ENCODE data around the gene SDC3. TPM values are rescaled to one million over a fixed set of nuclear protein-coding genes. Genes with fewer than 3 reads are reported as not detected.

SDC3 gene
- total RNA-seq, 1 experiment from 2014 or later, result 15.0 TPM

GRCh38 chr1:30898031-30898815, 10.3 kb downstream of the SDC3 start:
- DNase-seq (ENCODE audit: low read depth), result no peak
- in situ Hi-C loops (cut with HindIII; ENCODE audit: low pct_unique_long_range_greater_than_20kb, low sequenced_read_pairs), result no loop called here

- in situ Hi-C loops (cut with HindIII; ENCODE audit: low pct_unique_long_range_greater_than_20kb, low sequenced_read_pairs), result no loop called here
Observed at GRCh38 chr1:30896905-30897304, 11.7 kb downstream of the SDC3 start.

GRCh38 chr1:30895944-30896660, 12.5 kb downstream of the SDC3 start:
- in situ Hi-C loops (cut with HindIII; ENCODE audit: low pct_unique_long_range_greater_than_20kb, low sequenced_read_pairs), result no loop called here
- no peak for DNase-seq (ENCODE audit: low read depth)

More at GRCh38 chr1:30896905-30897304, 11.7 kb downstream of the SDC3 start:
- no peak for DNase-seq (ENCODE audit: low read depth)

DNA sequence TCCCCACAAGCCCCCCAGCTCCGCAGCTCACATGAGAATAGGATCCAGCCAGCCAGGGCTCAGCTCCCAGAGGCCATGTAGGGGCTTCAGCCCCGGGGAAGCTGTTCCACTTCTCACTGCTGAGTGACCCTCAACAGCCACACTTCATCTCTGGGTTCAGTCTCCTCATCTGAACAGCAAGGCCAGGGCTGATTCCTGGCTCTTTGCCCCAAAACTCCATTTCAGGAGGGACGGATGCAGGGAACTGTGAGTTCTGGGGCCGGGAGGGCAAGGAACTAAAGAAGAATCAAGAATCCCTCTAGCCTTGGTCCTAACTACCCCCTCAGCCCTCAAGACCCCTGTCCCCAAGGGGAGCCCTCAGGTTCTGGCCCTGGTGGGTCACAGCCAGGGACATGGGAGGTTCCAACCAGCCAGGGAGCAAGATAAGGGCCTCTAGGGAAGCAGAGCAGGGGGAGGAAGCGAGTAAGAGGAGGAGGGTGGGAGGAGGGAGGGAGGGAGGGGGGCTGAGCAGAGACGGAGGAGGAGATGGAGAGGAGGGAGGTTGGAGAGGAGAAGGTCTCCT, 13.1 kb downstream of the SDC3 start:
- DNase-seq (ENCODE audit: low read depth), result no peak
- in situ Hi-C loops (cut with HindIII; ENCODE audit: low pct_unique_long_range_greater_than_20kb, low sequenced_read_pairs), result no loop called here

DNA sequence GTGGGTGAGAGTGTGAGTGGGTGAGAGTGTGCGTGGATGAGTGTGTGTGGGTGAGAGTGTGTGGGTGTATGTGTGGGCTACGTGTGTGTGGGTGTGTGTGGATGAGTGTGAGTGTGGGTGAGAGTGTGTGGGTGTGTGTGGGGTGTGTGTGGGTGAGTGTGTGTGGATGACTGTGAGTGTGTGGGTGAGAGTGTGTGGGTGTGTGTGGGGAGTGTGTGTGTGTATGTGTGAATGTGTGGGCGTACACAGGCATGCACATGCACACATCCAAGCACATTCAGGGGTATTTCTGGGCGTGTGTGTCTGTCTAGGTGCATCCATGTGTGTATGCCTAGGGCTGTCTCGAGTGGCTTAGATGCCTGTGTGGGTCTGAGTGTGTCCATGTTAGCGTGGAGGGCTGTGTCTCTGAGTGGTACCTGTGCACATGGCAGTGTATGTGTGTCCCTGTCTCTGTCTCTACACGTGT, 14.0 kb downstream of the SDC3 start:
- DNase-seq (ENCODE audit: low read depth), result no peak
- in situ Hi-C loops (cut with HindIII; ENCODE audit: low pct_unique_long_range_greater_than_20kb, low sequenced_read_pairs), result no loop called here

- in situ Hi-C loops (cut with HindIII; ENCODE audit: low pct_unique_long_range_greater_than_20kb, low sequenced_read_pairs), result no loop called here
- no peak for DNase-seq (ENCODE audit: low read depth)
Observed at GRCh38 chr1:30893776-30894507, 14.6 kb downstream of the SDC3 start.

GRCh38 chr1:30892671-30893073, 15.9 kb downstream of the SDC3 start:
- in situ Hi-C loops (cut with HindIII; ENCODE audit: low pct_unique_long_range_greater_than_20kb, low sequenced_read_pairs), result no loop called here
- no peak for DNase-seq (ENCODE audit: low read depth)

GRCh38 chr1:30891227-30891552, 17.4 kb downstream of the SDC3 start:
- in situ Hi-C loops (cut with HindIII; ENCODE audit: low pct_unique_long_range_greater_than_20kb, low sequenced_read_pairs), result no loop called here

DNA sequence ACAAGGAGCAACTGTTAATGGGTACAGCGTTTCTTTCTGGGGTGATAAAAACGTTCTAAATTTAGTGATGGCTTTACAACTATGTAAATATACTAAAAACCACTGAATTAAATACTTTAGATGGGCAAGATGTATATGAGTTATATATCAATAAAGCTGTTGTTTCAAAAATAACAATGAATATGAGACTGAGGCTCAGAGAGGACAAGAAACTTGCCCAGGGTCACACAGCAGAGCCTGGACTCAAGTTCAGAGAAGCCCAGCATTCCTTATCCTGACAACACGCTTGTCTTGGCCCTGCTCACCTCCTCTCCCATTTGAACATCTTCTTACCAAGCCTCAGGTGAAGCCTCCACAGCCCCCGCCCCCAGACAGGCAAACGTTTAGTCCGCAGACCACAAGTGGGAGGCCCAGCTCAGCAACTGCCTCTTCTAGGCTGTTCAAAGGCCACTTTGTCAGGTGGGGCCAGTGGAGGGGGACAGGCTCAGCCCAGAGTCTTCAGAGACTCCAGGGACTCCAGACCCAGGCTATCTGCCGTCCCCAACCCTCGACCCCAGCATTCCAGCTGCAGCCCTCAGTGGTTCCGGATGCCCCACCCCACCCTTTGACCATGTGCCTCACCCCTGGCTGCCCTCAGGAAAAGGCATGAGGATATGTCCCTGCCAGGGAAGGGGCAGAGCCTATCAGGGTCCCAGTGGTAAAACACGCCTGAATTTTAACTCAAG, 17.9 kb downstream of the SDC3 start:
- in situ Hi-C loops (cut with HindIII; ENCODE audit: low pct_unique_long_range_greater_than_20kb, low sequenced_read_pairs), result no loop called here
- DNase-seq (ENCODE audit: low read depth), result no peak

More at GRCh38 chr1:30891227-30891552, 17.4 kb downstream of the SDC3 start:
- no peak for DNase-seq (ENCODE audit: low read depth)

GRCh38 chr1:30889511-30889910, 19.0 kb downstream of the SDC3 start:
- DNase-seq (ENCODE audit: low read depth), result no peak
- in situ Hi-C loops (cut with HindIII; ENCODE audit: low pct_unique_long_range_greater_than_20kb, low sequenced_read_pairs), result no loop called here

DNA sequence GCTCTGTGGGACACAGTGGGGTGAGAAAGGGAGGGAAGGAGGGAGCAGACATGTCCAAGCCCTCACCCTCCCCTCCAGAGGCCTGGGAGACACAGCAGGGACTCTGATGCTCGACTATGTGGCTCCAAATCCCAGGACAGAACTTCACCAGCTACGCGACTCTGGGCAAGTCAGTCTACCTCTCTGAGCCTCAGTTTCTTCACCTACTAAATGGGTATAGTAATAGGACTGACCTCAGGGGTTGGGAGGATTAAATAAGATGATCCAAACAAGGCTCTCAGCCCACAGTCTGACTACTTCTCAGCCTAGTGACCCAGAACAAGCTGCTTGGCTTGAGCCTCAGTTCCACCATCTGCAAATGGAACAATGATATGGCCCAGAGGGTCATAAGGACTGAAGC, 19.6 kb downstream of the SDC3 start:
- no peak for DNase-seq (ENCODE audit: low read depth)
- in situ Hi-C loops (cut with HindIII; ENCODE audit: low pct_unique_long_range_greater_than_20kb, low sequenced_read_pairs), result no loop called here

DNA sequence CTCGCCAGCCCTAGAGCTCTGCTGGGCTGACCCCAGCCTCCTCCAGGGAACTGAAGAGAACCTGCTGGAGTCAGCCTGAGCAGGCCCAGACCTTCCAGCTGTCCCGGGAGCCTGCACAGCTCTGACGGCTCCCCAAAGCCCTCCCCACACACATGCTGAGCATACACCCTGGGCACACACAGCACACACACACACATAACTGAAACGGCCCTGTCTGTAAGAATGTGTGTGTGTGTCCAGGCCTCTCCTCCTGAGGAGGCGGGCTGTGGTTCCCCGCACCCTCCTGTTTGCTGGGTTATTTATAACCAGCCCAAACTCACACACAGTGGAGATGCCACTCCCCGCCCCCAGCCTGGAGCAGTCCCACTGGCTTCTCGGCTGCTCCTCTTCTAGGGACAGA, 20.2 kb downstream of the SDC3 start:
- DNase-seq (ENCODE audit: low read depth), result no peak
- in situ Hi-C loops (cut with HindIII; ENCODE audit: low pct_unique_long_range_greater_than_20kb, low sequenced_read_pairs), result no loop called here

DNA sequence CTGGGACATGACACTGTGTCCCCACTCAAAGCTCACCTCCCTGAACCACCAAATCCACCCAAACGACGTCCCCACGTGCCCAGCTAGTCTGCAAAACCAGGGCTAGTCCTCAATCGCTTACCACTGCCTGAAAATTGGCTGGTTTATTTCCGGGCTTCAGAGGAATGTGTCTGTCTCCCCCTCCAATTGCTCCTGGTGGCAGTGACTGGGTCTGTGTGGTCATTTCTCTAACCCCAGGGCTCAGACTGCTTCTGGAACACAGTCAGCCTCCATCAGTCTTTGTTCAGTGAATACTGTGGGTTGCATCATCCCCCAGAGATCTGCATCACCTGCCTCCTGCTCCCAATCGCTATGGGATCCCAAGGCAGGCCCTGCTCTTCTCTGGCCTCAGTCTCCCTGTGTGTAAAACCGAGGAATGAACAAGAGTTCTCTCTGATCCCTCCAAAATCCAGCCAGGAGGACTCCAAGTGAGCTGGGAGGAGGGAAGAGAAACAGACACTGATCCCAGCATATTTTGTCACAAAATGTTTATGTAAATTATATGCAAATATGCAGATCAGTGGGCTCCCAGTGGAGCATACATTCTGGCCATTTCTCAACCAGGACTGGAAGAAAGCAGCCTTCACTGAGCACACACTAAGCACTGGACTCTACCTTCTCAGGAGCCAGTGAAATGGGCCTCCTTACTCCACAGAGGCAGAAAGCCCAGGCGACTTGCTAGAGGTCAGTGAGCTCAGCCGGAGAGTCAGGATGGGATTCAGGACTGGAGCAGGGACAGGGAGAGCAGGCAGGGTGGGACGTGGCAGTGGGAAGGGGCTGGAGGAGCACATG, 20.9 kb downstream of the SDC3 start:
- DNase-seq (ENCODE audit: low read depth), result no peak
- in situ Hi-C loops (cut with HindIII; ENCODE audit: low pct_unique_long_range_greater_than_20kb, low sequenced_read_pairs), result no loop called here

GRCh38 chr1:30886710-30887428, 21.7 kb downstream of the SDC3 start:
- in situ Hi-C loops (cut with HindIII; ENCODE audit: low pct_unique_long_range_greater_than_20kb, low sequenced_read_pairs), result no loop called here

DNA sequence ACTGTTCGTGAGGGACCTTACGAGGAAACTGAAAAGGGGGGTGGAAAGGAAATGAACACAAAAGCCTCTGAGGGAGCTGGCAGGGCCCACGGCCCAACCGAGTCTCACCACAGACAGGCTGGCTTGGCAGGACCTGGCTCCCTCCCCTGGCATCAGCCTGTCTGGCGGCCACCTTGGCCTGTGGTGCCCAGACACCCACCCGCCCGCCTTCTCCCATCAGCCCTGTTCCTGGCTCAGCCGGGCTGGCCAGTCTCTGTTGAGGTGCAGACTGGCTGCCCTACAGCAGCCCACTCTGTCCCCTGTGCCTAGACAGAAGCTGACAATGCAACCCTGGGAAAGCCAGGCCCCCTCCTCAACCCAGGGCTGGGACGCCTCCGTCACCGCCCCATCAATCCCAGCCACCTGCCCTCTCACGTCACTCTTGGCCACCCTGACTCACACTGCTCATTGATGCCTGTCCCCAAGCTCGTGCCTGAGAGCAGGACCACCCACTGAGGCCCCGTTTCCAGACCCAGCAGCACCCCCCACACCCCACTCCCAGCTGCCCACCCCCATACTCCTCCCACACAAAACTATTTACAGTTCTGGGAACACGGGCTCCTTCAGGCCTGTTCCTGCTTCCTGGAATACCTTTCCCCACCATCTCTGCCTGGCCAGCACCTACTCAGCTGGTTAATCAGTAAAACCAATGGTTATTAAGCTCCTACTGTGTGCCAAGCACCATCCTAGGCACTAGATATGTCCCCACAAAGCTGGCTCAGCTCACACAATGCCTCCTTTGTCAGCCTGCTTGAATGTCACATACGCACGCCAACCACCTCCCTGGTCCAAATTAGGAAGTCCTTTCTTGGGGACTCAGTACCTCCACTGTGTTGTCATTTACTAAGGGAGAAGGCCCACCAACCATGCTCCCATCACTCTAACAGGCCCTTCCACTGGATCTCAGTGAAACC, 22.7 kb downstream of the SDC3 start:
- DNase-seq (ENCODE audit: low read depth), result no peak
- in situ Hi-C loops (cut with HindIII; ENCODE audit: low pct_unique_long_range_greater_than_20kb, low sequenced_read_pairs), result no loop called here

More at GRCh38 chr1:30886710-30887428, 21.7 kb downstream of the SDC3 start:
- DNase-seq (ENCODE audit: low read depth), result no peak

DNA sequence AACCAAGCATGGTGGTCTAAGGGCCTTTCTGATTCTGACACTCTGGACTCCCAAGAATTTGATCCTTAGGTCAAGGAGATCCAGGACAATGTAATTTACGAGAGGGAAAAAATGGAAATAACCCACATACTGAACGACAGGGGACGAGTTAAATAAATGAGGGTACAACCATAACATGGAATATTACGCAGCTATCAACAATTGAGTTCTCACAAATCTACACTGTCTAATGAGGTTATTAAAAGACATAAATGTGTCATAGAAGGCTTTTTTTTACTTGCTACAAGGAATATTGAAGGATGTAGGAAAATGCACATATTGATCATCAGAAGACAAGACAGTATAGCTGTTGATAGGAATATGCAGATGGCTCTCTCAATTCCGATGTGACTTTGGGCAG, 23.8 kb downstream of the SDC3 start:
- in situ Hi-C loops (cut with HindIII; ENCODE audit: low pct_unique_long_range_greater_than_20kb, low sequenced_read_pairs), result no loop called here
- DNase-seq (ENCODE audit: low read depth), result no peak
